ENCODE measurements around the gene A1BG.
A peak's percentile ranks its signal among the peaks of the same experiment; 100 is the strongest.
"Not testable (repeated sequence)": the region's sequence is repeated elsewhere in the genome, so short reads cannot be mapped to it uniquely, and the experiment has no call there.

Gene A1BG

GRCh38 chr19:58385891-58386575 is 32.7 kb upstream of the A1BG start:
- ATAC-seq, result peak in 1 of 2 donors; percentile 2

GRCh38 chr19:58385313-58385890 is 32.1 kb upstream of the A1BG start:
- ATAC-seq, result no peak

DNA sequence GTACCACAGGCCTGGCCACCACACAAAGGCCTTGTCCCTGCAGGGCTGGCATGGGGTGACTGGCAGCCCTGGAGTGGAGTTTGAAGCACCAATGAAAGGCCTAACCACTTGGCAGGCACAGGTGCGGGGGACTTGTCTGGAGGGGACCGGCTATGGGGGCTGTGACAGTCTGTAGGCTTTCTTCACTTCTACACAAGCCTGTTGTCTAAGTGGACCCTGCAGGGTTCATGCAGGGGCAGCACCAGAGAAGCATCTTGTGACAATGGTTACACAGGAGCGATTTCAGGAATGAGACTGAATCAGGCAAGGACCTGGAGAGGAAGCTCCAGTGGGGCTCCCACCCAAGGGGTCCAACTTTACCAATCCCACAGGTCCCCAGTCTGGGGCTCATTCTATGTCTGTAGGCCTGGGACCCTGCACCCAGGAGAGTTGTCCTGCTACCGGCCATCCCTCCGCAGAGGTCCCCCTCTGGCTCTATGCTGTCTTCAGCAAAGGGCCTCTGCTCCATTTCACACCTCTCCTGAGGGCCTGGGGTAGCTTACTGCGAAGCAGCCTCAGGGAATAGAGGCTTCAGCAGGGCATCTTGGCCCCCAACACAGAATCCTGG is 29.8 kb upstream of the A1BG start:
- ATAC-seq, result no peak

GRCh38 chr19:58381460-58382212 is 28.3 kb upstream of the A1BG start:
- ATAC-seq, result no peak

- peak; percentile 86 to 88 for ATAC-seq
Measured at GRCh38 chr19:58380662-58381459, 27.6 kb upstream of the A1BG start, which contains the start of gene ZNF837. Gene ZNF837, minus strand, starts transcription at chr19:58381030. Its CDS starts 11,698 bp downstream, at chr19:58369332.

- no peak for ATAC-seq
Measured at GRCh38 chr19:58380037-58380661, 26.9 kb upstream of the A1BG start.

DNA sequence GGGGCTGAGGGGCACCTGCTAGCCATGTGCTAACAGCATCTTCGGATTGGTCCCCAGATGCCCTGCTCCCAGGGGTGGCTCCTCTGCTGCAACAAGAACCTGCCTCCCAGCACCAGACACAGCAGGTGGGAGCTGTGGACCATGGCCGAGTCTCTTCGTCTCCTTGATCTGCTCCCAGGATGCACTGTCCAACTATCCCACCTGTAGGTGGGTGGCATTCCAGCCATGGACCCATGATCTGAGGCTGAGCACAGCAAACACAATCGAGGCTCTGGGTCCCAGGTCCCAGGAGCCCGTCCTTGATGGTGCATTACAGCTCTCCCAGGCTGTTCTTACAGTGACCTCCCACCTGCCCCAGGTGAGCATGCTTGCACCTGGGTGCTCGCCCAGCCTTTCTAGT is 26.0 kb upstream of the A1BG start:
- ATAC-seq, result no peak

DNA sequence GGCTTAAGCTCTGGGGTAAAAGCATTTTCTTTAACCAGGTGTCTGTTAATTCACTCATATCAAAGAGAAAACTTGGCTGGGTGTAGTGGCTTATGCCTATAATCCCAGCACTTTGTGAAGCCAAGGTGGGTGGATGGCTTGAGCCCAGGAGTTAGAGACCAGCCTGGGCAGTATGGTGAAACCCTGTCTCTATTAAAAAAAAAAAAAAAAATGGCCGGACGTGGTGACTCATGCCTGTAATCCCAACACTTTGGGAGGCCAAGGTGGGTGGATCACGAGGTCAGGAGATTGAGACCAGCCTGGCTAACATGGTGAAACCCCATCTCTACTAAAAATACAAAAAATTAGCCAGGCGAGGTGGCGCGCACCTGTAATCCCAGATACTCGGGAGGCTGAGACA is 23.4 kb upstream of the A1BG start:
- ATAC-seq, result not testable (repeated sequence)

GRCh38 chr19:58374200-58374599 is 20.9 kb upstream of the A1BG start:
- ATAC-seq, result no peak

DNA sequence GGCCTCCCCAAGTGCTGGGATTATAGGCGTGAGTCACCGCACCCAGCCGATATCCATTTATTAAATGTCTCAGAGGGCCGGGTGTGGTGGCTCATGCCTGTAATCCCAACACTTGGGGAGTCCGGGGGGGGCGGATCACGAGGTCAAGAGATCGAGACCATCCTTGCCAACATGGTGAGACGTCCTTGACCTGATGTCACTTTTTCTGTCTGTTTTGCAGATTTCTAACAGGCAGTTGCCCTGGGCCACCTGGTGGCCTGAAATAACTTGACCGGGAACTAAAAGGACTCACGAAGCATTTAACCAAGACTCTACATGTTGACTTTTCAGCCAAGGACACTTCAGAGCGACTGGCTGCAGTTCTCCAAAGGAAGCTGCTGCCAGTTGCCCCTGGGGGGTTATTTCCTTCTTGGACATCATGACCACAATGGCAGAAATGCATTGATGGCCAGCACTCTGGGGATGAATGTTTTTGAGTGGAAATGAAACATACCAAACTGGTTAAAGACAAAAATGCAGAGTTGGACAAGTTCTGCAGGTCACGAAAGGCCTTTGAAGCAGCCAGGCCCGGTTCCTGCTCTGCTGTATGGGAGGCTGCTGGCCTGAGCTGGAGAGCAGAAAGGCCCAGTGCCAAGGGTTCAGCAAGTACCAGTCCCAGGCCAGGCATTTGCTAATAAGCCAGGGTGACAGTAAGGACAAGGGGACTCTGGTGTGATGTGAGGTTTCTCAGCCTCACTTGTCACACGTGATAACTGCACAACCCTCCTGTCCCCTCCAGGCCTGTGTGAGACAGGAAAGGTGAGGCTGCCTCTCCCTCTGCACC is 19.2 kb upstream of the A1BG start:
- no peak for ATAC-seq

GRCh38 chr19:58368561-58369360 is 15.5 kb upstream of the A1BG start:
- ATAC-seq, result no peak

- no peak for ATAC-seq
Measured at GRCh38 chr19:58367698-58368454, 14.6 kb upstream of the A1BG start.

GRCh38 chr19:58366585-58367430 is 13.5 kb upstream of the A1BG start:
- no peak for ATAC-seq

GRCh38 chr19:58364146-58364545 is 10.9 kb upstream of the A1BG start:
- no peak for ATAC-seq

DNA sequence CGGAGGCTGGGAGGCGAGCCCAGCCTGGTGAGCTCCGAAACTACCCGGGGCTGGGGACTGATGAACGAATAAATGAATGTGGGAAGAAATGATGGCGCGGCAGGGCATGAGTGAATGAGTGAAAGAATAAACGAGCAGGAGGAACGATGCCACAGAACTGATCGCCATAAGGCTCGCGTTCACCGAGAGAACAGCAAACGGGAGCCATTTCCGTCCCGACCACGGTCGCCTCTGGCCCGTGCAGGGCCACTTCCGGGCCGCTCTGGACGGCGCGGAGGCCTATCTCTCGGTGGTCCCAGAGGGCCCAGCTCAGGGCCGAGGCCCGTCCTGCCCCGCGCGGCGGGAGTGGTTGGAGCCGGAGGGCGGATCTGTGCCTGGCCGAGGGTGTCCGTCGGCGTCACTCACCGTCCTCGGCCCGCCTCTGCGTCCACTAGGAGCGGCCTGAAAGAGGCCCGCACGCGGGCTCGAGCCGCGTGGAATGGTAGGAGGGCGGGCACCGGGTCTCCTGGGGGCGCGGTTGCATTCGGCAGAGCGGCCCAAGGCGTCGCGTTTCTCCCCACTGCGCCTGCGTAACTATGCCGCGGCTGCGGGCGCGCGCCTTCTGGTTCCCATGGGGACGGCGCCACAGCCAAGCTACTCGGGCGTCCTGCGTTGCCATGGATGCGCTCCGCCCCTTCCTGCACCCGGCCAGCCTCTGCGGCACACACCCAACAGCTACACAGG is 9.1 kb upstream of the A1BG start, which contains the start of gene ZNF497:
Gene ZNF497 (minus strand): TSS at position 480 of the 723 bp plus-strand sequence. CDS start 5,116 bp downstream, outside the sequence.
- peak; percentile 94 to 95 for ATAC-seq

GRCh38 chr19:58361900-58362271 is 8.6 kb upstream of the A1BG start:
- ATAC-seq, result peak; percentile 6 to 7

DNA sequence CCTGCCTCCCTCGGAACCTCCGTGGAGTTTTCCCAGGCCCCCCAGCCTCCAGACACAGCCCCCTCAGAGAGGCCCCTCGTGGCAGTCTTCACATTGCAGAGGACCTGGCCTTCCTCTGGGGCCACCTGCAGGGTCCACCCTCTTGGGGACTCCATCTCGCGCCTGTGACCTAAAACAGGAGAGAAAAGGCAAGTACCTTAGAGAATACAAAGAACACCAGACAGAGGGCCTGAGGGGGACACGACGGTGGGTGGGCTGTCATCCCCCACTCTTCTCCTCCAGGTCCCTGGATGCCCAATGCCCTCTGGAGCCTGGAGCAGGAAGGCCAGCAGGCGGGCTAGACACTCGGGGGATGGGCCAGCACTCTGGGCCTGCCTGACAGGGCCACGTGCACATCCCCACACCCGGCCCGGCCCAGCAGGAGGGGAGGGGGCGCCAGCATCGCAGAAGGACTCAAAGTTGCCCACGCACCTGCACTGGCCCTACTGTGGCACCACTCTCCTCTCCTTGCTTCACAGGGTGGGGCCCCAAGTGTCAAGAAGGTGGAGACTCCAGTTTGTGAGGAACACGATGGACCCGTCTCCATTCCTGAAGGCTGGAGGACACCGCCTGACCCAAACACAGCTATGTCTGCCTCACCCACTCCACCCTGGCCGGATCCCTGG is 4.3 kb upstream of the A1BG start:
- ATAC-seq, result no peak
